Karpas-422 (cell line): ENCODE data around the gene TOMM22. TPM values are rescaled to one million over a fixed set of nuclear protein-coding genes. Genes with fewer than 3 reads are reported as not detected.

Experiments used
- DNase-seq: peaks from one replicate; pipeline ENCODE4 v3.0.0-alpha.2; 2015
- H2AFZ ChIP-seq: fragments of 200-600 bp; sonication (generic); 2 replicates; pipeline ENCODE4 v1.6.1; 2014; ENCODE audit warnings: antibody characterized with exemption, low read length, mixed read lengths
- H3K27ac ChIP-seq: fragments of 200-600 bp; sonication (generic); 2 replicates; pipeline ENCODE4 v1.5.1; 2014; ENCODE audit warnings: mild to moderate bottlenecking, low read length, moderate library complexity
- H3K27me3 ChIP-seq: fragments of 200-600 bp; sonication (generic); 2 replicates; pipeline ENCODE4 v1.6.1; 2014; ENCODE audit warnings: low read length, mixed read lengths
- H3K36me3 ChIP-seq: fragments of 200-600 bp; sonication (generic); 2 replicates; pipeline ENCODE4 v1.6.1; 2014; ENCODE audit warnings: low read length, mixed read lengths; ENCODE audit not compliant: insufficient read depth
- H3K4me1 ChIP-seq: fragments of 200-600 bp; sonication (generic); 2 replicates; pipeline ENCODE4 v1.6.1; 2014; ENCODE audit warnings: mild to moderate bottlenecking, low read length, mixed read lengths
- H3K4me2 ChIP-seq: fragments of 200-600 bp; sonication (generic); 2 replicates; pipeline ENCODE4 v1.6.1; 2014; ENCODE audit warnings: low read length, low read depth, mild to moderate bottlenecking; ENCODE audit not compliant: poor library complexity, severe bottlenecking
- H3K4me3 ChIP-seq: fragments of 200-600 bp; sonication (generic); 2 replicates; pipeline ENCODE4 v1.5.1; 2014; ENCODE audit warnings: mild to moderate bottlenecking, antibody characterized with exemption, low read length, mixed read lengths
- H3K79me2 ChIP-seq: fragments of 200-600 bp; sonication (generic); 2 replicates; pipeline ENCODE4 v1.6.1; 2014; ENCODE audit warnings: mild to moderate bottlenecking, low read length, mixed read lengths
- H3K9ac ChIP-seq: fragments of 200-600 bp; sonication (generic); 2 replicates; pipeline ENCODE4 v1.6.0; 2014; ENCODE audit warnings: low read length
- H3K9me2 ChIP-seq: fragments of 200-600 bp; sonication (generic), shearing (Covaris generic); replicated peaks from 2 replicates; pipeline ENCODE4 v1.6.0; 2014; ENCODE audit warnings: mild to moderate bottlenecking, low read length, moderate library complexity; ENCODE audit not compliant: insufficient read depth
- H3K9me3 ChIP-seq: fragments of 300-700, 200-600 bp; sonication (generic); 2 replicates; pipeline ENCODE4 v1.6.1; 2014; ENCODE audit warnings: low read length, mixed read lengths
- H4K20me1 ChIP-seq: fragments of 200-600 bp; sonication (generic); 2 replicates; pipeline ENCODE4 v1.6.1; 2014; ENCODE audit warnings: mild to moderate bottlenecking, antibody characterized with exemption, low read length, low read depth; ENCODE audit not compliant: insufficient read depth
- total RNA-seq: library from RNA; depleted of rRNA; stranded (reverse); fragments of >200 nt; shearing (Covaris generic); gene quantifications from 2 replicates; pipeline ENCODE4 v1.2.3, GENCODE V29; 2014; ENCODE audit warnings: low replicate concordance

Gene TOMM22
- total RNA-seq, 1 experiment from 2014 or later, result 74.1 TPM

DNA sequence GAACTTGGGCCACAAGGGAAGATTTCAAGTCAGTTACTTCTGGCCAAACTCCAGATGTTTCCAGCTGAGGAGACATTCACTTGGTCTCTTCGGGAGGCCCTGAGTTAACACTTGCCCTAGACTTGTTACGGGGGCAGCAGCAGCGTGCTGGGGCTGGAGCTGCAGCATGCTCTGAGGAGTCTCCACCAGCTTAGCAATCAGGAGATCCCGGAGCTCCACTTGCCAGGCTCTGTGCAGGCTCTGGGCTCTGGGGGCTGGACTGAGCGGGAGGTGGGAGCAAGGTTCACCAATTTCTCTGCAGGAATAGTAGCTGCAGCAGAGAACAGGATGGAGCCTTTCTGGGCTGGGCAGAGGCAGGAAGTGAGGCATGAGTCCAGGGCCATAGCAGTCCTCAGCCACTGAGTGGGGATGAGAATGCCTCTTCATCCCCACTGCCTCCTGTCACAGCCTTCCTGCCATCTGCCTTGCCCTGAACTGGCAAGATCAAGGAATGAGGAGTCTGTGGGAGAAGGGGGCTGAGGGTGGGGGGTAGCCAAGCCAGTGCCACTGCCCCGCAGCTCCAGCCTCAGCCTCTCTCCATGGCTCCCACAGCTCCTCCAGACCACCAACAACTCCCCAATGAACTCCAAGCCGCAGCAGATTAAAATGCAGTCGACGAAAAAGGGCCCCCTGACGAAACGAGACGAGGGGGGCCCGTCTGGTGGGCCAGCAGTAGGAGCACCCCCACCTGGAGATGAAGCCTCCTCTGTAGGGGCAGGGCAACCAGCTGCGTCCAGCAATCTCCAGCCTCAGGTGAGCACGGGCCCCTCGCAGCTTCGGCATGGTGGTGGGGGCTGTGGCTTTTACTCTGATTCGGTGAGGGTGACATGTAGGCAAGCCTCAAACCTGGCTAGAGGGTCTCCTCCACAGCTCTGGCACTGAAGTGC is 47.4 kb downstream of the TOMM22 start:
- H3K27ac ChIP-seq, result no peak overlapping the region
- H3K4me2 ChIP-seq, result no peak overlapping the region
- H3K4me1 ChIP-seq, result no peaks in the 10 kb centered on the region
- H3K4me3 ChIP-seq, result no peak overlapping the region
- H3K79me2 ChIP-seq, result no peaks in the 10 kb centered on the region
- no peaks in the 10 kb centered on the region for H3K27me3 ChIP-seq
- peaks cover 5% of the 10 kb centered on the region; the same call in 1 of the 2 replicates for H4K20me1 ChIP-seq
- peaks cover 16% of the 10 kb centered on the region for H3K36me3 ChIP-seq
- H3K9me2 ChIP-seq, result no peaks in the 10 kb centered on the region
- H3K9ac ChIP-seq, result no peak overlapping the region
- no peak for DNase-seq
- no peak overlapping the region for H2AFZ ChIP-seq
- H3K9me3 ChIP-seq, result no peaks in the 10 kb centered on the region

DNA sequence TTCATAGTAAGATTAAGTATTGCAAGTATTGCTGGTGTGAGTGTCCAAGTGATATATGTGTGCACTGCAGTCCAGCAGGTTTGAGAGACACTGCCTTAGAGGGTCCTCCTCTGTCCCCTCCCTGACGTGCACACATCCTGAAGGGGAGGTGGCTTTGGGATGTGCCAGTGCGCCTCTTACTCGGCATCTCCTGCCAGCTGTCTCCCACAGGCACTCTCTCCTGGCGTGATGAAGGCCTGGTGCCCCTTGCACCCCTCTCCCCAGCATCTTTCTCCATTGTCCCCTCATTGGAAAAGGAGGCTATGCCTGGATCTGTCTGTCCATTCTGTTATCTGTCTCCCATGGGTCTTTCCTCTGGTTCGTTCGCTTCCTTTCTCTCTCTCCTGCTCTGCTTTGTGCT is 48.2 kb downstream of the TOMM22 start:
- Histone ChIP-seq H3K9me3 (no peaks in the 10 kb centered on the region), H3K79me2 (no peaks in the 10 kb centered on the region), H3K27ac (no peak overlapping the region), H3K36me3 (peaks cover 12% of the 10 kb centered on the region), H3K4me1 (no peaks in the 10 kb centered on the region), H2AFZ (no peak overlapping the region), H3K9ac (no peak overlapping the region), H3K4me3 (no peak overlapping the region), H3K27me3 (no peaks in the 10 kb centered on the region), H3K9me2 (no peaks in the 10 kb centered on the region), H4K20me1 (no peaks in the 10 kb centered on the region), H3K4me2 (no peak overlapping the region)
- no peak for DNase-seq

DNA sequence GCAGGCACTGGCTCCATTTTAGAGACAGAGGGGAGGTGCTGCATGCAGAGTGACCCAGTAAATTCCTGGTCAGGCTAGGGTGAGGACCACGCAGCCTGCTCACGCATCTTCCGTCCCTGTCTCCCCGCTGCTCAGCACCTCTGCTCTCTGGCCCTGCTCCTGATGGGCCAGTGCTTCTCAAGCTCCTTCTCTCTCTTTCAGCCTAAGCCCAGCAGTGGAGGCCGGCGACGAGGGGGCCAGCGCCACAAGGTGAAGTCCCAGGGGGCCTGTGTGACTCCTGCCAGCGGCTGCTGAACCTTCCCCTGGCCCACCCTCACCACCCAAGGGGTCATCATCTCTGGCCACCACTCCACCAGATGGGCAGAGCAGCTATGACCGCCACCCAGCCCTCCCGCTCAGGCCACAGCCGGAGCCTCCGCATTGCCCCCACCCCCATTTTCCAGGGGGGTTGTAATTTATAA is 48.7 kb downstream of the TOMM22 start:
- Histone ChIP-seq H3K36me3 (peaks cover 12% of the 10 kb centered on the region), H4K20me1 (no peaks in the 10 kb centered on the region), H3K9me3 (no peaks in the 10 kb centered on the region), H3K9me2 (no peaks in the 10 kb centered on the region), H3K4me3 (no peak overlapping the region), H3K4me2 (no peak overlapping the region), H3K9ac (no peak overlapping the region), H2AFZ (no peak overlapping the region), H3K4me1 (no peaks in the 10 kb centered on the region), H3K27me3 (no peaks in the 10 kb centered on the region), H3K27ac (no peak overlapping the region), H3K79me2 (no peaks in the 10 kb centered on the region)
- no peak for DNase-seq

GRCh38 chr22:38731703-38732161 is 50.0 kb downstream of the TOMM22 start:
- Histone ChIP-seq H3K4me1 (no peaks in the 10 kb centered on the region), H3K4me3 (no peak overlapping the region), H3K9me2 (no peaks in the 10 kb centered on the region), H3K4me2 (no peak overlapping the region), H3K9ac (no peak overlapping the region), H4K20me1 (no peaks in the 10 kb centered on the region), H3K79me2 (no peaks in the 10 kb centered on the region), H3K27me3 (no peaks in the 10 kb centered on the region), H2AFZ (no peak overlapping the region), H3K9me3 (no peaks in the 10 kb centered on the region), H3K36me3 (peaks cover 12% of the 10 kb centered on the region), H3K27ac (no peak overlapping the region)
- no peak for DNase-seq

- Histone ChIP-seq H3K4me3 (no peak overlapping the region), H2AFZ (no peak overlapping the region), H3K36me3 (peaks cover 12% of the 10 kb centered on the region), H3K27ac (no peak overlapping the region), H3K4me1 (no peaks in the 10 kb centered on the region), H3K4me2 (no peak overlapping the region), H3K27me3 (no peaks in the 10 kb centered on the region), H3K9me3 (no peaks in the 10 kb centered on the region), H3K79me2 (no peaks in the 10 kb centered on the region), H3K9me2 (no peaks in the 10 kb centered on the region), H4K20me1 (no peaks in the 10 kb centered on the region), H3K9ac (no peak overlapping the region)
- no peak for DNase-seq
Observed at GRCh38 chr22:38732251-38732815, 50.6 kb downstream of the TOMM22 start.

DNA sequence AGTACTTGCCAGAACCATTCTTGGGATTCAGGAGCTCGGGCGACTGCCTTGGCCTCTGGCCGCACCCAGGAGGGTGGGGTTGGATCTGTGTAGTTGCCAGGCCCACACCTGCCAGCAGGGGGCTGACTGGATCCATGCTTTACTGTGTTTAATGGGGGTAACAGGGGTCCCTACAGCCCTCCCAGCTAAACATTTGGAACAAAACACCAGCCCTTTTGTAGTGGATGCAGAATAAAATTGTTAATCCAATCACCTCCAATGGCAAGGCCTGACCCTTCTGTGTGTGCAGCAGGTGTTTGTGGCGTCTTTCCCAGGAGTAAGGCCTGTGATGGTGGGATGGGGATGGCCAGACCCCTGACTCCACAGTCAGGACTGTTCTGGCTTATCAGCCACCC is 51.6 kb downstream of the TOMM22 start:
- Histone ChIP-seq H3K9me3 (no peaks in the 10 kb centered on the region), H4K20me1 (no peaks in the 10 kb centered on the region), H2AFZ (no peak overlapping the region), H3K9ac (no peak overlapping the region), H3K9me2 (no peaks in the 10 kb centered on the region), H3K36me3 (peaks cover 9% of the 10 kb centered on the region), H3K4me3 (no peak overlapping the region), H3K27ac (no peak overlapping the region), H3K4me1 (no peaks in the 10 kb centered on the region), H3K79me2 (no peaks in the 10 kb centered on the region), H3K27me3 (no peaks in the 10 kb centered on the region), H3K4me2 (no peak overlapping the region)
- DNase-seq, result peak; percentile 71

- no peak for DNase-seq
- no peak overlapping the region for H3K9ac ChIP-seq
- H3K4me3 ChIP-seq, result no peak overlapping the region
- no peak overlapping the region for H2AFZ ChIP-seq
- no peak overlapping the region for H3K4me2 ChIP-seq
- H3K27me3 ChIP-seq, result no peaks in the 10 kb centered on the region
- peaks cover 5% of the 10 kb centered on the region for H3K36me3 ChIP-seq
- no peaks in the 10 kb centered on the region for H4K20me1 ChIP-seq
- no peak overlapping the region for H3K27ac ChIP-seq
- no peaks in the 10 kb centered on the region for H3K9me3 ChIP-seq
- no peaks in the 10 kb centered on the region for H3K79me2 ChIP-seq
- H3K4me1 ChIP-seq, result no peaks in the 10 kb centered on the region
- no peaks in the 10 kb centered on the region for H3K9me2 ChIP-seq
Observed at GRCh38 chr22:38733724-38734381, 52.1 kb downstream of the TOMM22 start.
